ENCODE measurements around the gene RUVBL2.
"Not testable (repeated sequence)": the region's sequence is repeated elsewhere in the genome, so short reads cannot be mapped to it uniquely, and the experiment has no call there.

GRCh38 chr19:49025088-49025487 lies 31.4 kb downstream of the RUVBL2 start:
- TF ChIP-seq ZBTB33 (IDR thresholded peaks at IDR 0.05; ENCODE audit: extremely low read depth, insufficient replicate concordance, low read length); CTCF (IDR thresholded peaks at IDR 0.05 in 2 of 3, conservative IDR thresholded peaks at IDR 0.05 in 1 of 3; ENCODE audit: borderline replicate concordance in 1 of 3, insufficient read depth in 1 of 3, low read depth in 2 of 3, low read length in 2 of 3); FOSL1 (IDR thresholded peaks at IDR 0.05; ENCODE audit: low read depth); CEBPB (IDR thresholded peaks at IDR 0.05; ENCODE audit: low read depth); EGR1 (IDR thresholded peaks at IDR 0.05; ENCODE audit: low read depth); POLR2AphosphoS5 (IDR thresholded peaks at IDR 0.05; ENCODE audit: low read depth, low read length); EZH2 (IDR thresholded peaks at IDR 0.05); JUND (IDR thresholded peaks at IDR 0.05); POLR2A (IDR thresholded peaks at IDR 0.05; ENCODE audit: borderline replicate concordance, extremely low read depth, insufficient read depth, insufficient read length); RAD21 (IDR thresholded peaks at IDR 0.05; ENCODE audit: low read depth); YY1 (IDR thresholded peaks at IDR 0.05; ENCODE audit: extremely low read depth, insufficient replicate concordance, low read depth, low read length): not testable (repeated sequence)
- TF ChIP-seq, protein P1, sequence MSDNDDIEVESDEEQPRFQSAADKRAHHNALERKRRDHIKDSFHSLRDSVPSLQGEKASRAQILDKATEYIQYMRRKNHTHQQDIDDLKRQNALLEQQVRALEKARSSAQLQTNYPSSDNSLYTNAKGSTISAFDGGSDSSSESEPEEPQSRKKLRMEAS (IDR thresholded peaks at IDR 0.05) = not testable (repeated sequence)
